T1000 (cell line): ENCODE measurements around the gene VWCE.

Source experiments
- DNase-seq: peaks from one replicate; lab custom pipeline; 2025; ENCODE audit warnings: mixed read lengths; lab: John Stamatoyannopoulos, UW

Gene VWCE

GRCh38 chr11:61294717-61295595 is at the start of gene VWCE:
Gene VWCE (minus strand): TSS chr11:61295316. CDS start chr11:61295037, 279 bp downstream.
- no peak for DNase-seq

DNA sequence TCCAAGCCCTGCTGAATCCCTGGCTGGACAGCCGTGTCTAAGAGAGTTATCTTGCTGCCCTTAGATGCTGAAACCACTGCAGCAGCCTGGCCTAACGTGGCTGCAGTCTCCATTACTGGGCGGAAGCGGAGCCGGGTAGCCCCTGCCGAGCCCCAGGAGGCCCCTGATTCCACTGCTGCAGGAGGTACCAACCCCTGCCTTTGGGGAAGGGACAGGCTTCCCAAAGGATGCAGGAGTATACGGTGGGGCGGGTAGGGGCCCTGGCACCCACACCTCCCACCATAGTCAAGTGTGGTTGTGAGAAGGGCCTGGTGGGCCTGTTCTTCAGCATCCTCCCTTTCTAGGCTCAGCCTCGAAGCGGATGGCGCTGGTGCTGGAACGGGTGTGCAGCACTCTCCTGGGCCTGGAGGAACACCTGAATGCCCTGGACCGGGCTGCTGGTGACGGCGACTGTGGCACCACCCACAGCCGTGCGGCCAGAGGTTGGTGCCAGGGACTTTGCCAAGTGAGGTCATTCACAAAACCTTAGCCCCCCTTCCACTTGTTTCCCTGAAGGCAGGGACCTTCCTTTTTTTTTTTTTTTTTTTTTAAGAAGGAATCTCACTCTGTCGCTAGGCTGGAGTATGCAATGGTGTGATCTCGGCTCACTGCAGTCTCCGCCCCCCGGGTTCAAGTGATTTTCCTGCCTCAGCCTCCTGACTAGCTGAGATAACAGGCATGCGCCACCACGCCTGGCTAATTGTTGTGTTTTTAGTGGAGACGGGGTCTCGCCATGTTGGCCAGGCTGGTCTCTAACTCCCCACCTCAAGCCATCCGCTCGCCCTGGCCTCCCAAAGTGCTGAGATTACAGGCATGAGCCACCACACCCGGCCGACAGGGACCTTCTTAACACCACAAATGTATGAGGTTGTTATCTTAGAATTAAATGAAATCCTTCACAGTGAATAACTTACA is 49.0 kb upstream of the VWCE start:
- no peak for DNase-seq

- no peak for DNase-seq
Measured at GRCh38 chr11:61342207-61342803, 47.2 kb upstream of the VWCE start.

DNA sequence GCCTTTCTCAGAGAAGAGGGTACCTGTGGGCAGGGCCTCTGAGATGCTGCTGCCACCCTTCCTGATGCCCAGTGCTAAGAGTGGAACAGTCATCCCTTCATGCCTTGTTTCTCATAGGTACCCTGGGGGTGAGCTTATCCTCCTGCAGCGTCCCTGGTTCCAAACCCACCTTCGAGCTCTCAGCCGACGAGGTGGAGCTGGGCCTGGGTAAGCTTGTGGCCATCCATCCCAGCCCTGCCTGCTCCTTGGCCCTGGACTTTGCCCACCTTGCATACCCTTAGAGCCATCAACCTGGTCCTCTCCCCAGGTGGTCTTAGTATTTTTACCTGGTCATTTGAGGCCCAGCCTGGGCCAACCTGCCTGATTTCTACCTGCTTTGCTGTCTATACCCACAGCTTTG is 46.6 kb upstream of the VWCE start:
- no peak for DNase-seq

GRCh38 chr11:61340979-61341378 is 45.9 kb upstream of the VWCE start:
- no peak for DNase-seq

GRCh38 chr11:61339490-61339878 is 44.4 kb upstream of the VWCE start:
- DNase-seq, result no peak

GRCh38 chr11:61338783-61339489 is 43.8 kb upstream of the VWCE start:
- no peak for DNase-seq

GRCh38 chr11:61337706-61338470 is 42.8 kb upstream of the VWCE start:
- no peak for DNase-seq

GRCh38 chr11:61336171-61336935 is 41.2 kb upstream of the VWCE start:
- DNase-seq, result peak; percentile 62

- no peak for DNase-seq
Measured at GRCh38 chr11:61335355-61335710, 40.2 kb upstream of the VWCE start.

DNA sequence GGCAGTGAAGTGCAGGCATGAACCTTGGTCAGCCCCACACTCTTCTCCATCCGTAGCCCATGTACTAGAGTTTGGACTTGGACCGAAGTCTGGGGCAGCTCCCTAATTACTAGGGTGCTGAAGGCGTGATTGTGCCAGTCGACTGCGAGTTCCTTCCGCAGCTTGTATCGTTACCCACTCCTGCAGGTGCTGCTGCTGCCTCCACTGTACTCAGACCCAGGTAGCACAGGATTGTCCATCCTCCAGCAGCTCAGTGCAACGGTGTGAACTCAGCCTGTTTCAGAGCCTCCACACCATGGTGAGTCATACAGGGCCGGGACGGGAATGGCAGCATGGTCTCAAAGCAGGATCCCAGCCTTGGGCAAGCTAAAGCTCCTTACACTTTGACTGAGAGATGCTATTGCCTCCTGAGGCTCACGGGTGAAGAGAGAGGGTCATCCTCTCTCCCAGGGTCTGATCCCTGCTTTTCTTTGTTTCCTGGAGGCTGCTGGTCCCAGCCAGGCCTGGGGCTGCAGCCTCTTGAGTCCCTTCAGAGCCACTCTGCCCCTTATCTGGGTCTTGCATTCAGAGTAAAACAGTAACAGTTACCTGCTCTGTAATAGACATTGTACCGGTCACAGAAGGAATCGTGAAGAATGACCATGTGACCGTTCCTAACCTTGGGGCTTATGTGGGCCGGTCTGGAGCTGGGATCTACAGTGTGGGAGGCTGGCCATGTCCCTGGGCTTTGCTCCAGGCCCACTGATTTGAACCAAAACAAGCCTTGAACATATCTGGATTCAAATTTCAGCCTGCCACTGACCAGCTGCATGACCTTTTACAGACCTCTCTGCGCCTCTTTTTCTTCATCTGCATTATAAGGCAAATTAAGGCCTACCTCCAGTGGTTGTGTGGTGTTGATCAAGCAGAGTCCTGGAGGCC is 39.6 kb upstream of the VWCE start:
- DNase-seq, result no peak

DNA sequence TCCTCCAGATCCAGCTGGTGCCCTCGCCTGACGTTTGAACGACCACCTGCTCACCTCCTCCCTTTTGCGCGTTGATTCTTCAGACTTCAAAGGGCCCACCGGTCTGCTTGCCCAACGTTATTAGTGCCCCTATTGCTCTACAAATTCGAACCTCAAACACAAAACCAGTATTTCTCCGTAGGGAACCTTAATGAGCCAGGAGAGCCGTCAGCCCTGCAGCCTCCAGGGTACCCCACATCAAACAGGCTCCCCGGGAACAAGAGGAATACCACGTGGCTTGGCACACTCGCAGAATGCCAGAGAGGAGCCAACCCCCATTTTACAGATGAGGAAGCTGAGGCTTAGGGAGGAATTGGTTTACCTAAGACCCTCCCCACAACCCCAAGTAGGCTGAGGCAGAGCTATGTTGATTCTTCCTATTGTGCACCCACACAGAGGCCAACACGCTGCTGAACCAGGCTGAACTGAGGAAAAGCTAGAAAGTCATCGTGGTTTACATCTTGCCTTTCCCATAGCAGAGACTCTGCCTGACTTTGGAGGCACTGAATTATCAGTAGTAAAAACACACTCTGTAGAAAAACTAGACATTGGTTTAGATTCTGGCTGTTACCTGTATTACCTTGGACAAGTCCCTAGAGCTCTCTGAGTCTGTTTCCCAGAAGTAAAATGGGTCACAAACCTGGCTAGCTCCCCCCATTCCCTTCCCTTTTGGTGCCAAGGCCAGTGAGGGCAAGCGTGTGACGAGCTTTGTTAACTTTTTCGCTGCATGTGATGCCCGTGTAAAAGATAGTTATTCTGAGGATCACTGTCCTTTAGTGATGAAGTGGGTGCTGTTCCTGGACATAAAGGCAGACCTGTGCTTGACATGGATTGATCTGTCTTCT is 38.7 kb upstream of the VWCE start:
- DNase-seq, result no peak

GRCh38 chr11:61332797-61333549 is 37.9 kb upstream of the VWCE start, which contains the start of the genes DDB1 and TKFC:
Gene DDB1 (minus strand): TSS chr11:61333105. CDS start chr11:61332968, 137 bp downstream.
Gene TKFC (plus strand): TSS chr11:61333228. CDS start chr11:61334729, 1,501 bp downstream.
- DNase-seq, result peak; percentile 91

DNA sequence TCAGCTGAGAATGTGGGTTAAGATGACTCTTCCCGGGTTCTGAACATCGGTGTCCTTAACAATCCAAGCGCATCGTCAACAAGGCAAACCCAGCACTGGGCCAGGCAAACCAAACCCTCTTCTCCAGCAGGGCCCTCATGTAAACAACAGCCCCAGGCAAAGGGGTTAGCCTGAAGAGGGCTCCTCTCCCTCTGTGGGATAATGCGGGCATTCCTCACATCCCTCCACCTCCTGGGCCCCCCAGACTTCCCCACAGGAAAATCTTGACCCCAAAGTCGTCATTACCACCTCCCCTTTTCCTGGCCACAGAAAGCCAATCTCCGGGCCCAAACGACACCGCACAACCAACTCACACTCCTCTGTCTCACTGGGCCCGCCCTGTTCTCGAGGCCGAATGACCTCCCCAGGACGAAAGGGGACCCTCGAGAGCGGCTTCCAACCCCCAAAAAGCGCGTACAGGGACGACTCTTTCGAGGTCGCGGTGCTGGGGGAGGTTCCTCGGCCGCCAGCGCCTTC is 37.2 kb upstream of the VWCE start:
- no peak for DNase-seq

DNA sequence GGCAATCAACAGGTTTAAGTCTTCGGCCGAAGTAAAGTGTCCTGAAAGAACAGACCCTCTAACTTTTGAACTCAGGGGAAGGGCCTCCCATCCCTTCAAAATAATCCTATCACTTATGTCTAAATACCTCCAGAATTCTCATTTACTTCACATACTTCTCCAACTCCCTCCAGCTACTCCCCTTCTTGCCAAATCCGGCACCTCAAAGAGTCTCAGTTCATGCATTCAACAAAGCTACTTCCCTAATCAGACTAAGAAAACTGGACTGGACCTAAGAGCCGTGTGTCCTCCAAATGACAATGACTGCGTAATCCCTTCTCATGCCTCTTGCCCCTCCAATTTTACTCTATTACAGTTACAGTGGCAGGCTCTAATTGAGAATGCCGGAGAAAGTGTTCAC is 36.5 kb upstream of the VWCE start:
- DNase-seq, result no peak

DNA sequence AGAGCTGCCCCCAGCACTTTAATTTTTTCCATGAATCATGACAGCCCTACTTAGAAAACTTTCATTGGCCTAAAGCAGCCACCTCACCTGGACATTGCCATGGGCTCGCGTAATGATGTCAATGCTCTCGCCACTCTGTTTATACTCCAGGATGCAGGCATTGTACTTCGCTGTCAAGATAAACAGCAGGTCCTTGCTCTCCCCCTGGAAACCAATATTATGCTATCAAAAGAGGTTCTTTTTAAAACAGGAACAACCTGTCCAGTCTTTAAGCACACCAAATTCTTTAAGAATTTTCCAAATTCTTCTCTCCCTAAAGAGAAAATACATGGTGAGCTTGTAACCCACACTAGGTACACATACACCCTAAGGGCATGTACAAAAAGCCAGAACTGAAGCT is 34.8 kb upstream of the VWCE start:
- no peak for DNase-seq

DNA sequence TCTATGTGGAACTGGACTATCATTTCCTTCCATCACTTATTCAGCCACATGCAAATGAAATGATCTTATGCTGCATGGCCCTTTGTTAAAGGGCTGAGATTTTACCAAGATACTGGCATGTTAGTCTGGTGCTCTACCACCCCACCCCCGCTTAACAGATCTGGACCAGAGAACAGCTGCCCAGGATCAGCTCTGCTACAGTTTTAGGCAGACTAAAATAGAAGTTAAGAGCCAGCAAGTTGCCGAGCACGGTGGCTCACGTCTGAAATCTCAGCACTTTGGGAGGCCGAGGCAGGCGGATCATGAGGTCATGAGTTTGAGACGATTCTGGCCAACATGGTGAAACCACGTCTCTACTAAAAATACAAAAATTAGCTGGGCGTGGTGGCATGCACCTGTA is 33.2 kb upstream of the VWCE start:
- DNase-seq, result no peak
